ENCODE measurements around the gene DCDC2C. TPM values are rescaled to one million over a fixed set of nuclear protein-coding genes. Genes with fewer than 3 reads are reported as not detected.

DCDC2C gene
- total RNA-seq, 2 donors from 2014 or later: not detected

DNA sequence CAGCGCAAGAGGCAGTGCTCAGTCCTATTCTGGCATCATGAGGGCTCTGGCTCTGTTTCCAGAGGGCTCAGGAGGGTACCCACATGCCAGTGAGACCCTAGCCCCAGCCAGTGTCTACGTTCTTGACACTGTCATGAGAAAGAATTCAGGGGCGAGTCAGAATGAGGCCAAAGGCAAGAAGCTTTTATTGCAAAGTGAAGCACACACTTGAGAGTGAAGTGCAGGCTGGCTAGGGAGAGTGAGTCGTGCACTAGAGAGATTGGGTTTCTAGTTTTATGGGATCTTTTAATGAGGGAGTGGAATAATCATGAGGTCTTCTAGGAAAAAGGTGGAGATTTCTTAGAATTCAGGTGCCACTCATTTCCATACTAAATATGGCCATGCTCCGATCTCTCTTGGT is 164.1 kb downstream of the DCDC2C start:
- Histone ChIP-seq H3K4me1 (ENCODE audit: control insufficient read depth, insufficient read depth, low read length) (peaks cover 4% of the 10 kb centered on the region), H3K9me3 (ENCODE audit: control insufficient read depth, low read length) (peaks cover 18% of the 10 kb centered on the region), H3K9ac (ENCODE audit: extremely low read depth, low read length, poor library complexity, severe bottlenecking) (no peak overlapping the region), H3K27ac (ENCODE audit: low read depth, low read length) (no peak overlapping the region), H3K4me3 (ENCODE audit: low read length) (no peak overlapping the region), H3K27me3 (ENCODE audit: control insufficient read depth, insufficient read depth, low read length, poor library complexity, severe bottlenecking) (no peaks in the 10 kb centered on the region), H3K36me3 (ENCODE audit: control insufficient read depth, insufficient read depth, low read length) (no peaks in the 10 kb centered on the region)
- 91 to 93% methylated on average over 4 to 5 of the region's 5 CpGs for WGBS, 2 experiments (ENCODE audit: insufficient coverage in 1 of 2, insufficient read length in 1 of 2)
- TF ChIP-seq, protein P1, sequence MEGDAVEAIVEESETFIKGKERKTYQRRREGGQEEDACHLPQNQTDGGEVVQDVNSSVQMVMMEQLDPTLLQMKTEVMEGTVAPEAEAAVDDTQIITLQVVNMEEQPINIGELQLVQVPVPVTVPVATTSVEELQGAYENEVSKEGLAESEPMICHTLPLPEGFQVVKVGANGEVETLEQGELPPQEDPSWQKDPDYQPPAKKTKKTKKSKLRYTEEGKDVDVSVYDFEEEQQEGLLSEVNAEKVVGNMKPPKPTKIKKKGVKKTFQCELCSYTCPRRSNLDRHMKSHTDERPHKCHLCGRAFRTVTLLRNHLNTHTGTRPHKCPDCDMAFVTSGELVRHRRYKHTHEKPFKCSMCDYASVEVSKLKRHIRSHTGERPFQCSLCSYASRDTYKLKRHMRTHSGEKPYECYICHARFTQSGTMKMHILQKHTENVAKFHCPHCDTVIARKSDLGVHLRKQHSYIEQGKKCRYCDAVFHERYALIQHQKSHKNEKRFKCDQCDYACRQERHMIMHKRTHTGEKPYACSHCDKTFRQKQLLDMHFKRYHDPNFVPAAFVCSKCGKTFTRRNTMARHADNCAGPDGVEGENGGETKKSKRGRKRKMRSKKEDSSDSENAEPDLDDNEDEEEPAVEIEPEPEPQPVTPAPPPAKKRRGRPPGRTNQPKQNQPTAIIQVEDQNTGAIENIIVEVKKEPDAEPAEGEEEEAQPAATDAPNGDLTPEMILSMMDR (conservative IDR thresholded peaks at IDR 0.05): no peak
- DNase-seq: no peak
- Mint-ChIP-seq H3K4me1 (no peaks in the 10 kb centered on the region), H3K27me3 (ENCODE audit: insufficient read depth) (no peaks in the 10 kb centered on the region), H3K36me3 (ENCODE audit: low read depth) (peaks cover 3% of the 10 kb centered on the region), H3K27ac (no peak overlapping the region), H3K9me3 (peaks cover 28% of the 10 kb centered on the region), H3K4me3 (no peak overlapping the region)

DNA sequence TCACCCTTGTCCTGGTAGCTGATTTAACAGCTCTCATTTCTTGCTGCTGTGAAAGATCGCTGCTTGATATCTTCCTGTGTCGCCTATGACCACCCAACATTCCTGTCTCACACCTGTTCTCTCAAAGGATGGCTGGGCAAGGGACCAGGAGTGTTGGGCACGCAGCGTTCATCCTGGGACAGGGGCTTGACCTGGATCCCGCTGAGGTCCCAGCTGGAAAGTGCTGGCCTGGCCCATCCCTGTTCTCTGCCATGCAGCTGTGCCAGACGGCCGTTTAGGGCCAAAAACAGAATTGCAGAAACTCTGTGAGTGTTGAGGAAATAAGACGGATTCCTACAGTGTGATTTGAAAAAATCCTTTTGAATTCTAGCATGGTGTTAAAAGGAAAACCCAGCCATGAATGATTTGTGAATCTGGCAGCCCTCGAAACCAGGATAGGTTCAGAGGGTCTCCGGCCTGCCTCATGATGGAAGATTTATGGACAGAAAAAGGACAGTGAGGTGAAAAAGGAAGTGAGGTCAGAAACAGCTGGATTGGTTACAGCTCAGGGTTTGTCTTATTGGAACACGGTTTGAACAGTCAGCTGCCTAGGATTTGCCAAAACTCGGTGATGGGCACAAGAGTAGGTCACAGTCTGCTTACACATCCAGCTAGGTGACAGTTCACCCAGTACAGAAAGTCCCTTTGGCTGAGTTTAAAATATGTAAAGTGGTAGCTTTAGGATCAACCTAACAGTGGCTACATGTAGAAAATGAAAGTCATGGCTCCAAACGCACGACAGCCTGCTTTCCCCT is 164.8 kb downstream of the DCDC2C start:
- Mint-ChIP-seq H3K27me3 (ENCODE audit: insufficient read depth) (no peaks in the 10 kb centered on the region), H3K36me3 (ENCODE audit: low read depth) (peaks cover 3% of the 10 kb centered on the region), H3K27ac (no peak overlapping the region), H3K4me3 (no peak overlapping the region), H3K9me3 (peaks cover 34% of the 10 kb centered on the region), H3K4me1 (peaks cover 6% of the 10 kb centered on the region)
- 90 to 95% methylated on average over 11 to 13 of the region's 14 CpGs for WGBS, 2 experiments (ENCODE audit: insufficient coverage in 1 of 2, insufficient read length in 1 of 2)
- Histone ChIP-seq H3K27me3 (ENCODE audit: control insufficient read depth, insufficient read depth, low read length, poor library complexity, severe bottlenecking) (no peaks in the 10 kb centered on the region), H3K9me3 (ENCODE audit: control insufficient read depth, low read length) (peaks cover 20% of the 10 kb centered on the region), H3K36me3 (ENCODE audit: control insufficient read depth, insufficient read depth, low read length) (no peaks in the 10 kb centered on the region), H3K4me1 (ENCODE audit: control insufficient read depth, insufficient read depth, low read length) (peaks cover 11% of the 10 kb centered on the region), H3K27ac (ENCODE audit: low read depth, low read length) (no peak overlapping the region), H3K4me3 (ENCODE audit: low read length) (no peak overlapping the region), H3K9ac (ENCODE audit: extremely low read depth, low read length, poor library complexity, severe bottlenecking) (no peak overlapping the region)
- TF ChIP-seq, protein P1 (conservative IDR thresholded peaks at IDR 0.05): no peak
- DNase-seq: no peak

DNA sequence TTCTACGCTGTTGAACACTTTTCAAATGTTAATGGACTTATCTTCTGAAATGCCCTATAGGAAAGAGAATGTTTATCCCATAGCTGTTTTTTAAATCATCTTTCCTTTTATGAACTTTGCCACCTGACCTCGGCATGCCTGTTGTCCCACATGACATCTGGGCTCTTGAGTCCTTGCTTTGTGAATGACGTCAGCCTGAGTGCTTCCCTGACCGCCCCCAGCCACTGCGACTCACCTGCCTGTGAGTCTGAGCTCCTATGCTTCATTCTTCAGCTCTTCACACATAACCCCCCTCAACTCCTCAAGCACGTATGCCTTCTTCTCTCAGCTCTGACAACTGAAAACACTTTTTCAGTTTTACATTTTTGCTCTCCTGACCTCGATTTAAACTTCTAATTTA is 166.8 kb downstream of the DCDC2C start:
- Mint-ChIP-seq H3K27me3 (ENCODE audit: insufficient read depth) (no peaks in the 10 kb centered on the region), H3K27ac (no peak overlapping the region), H3K9me3 (peaks cover 34% of the 10 kb centered on the region), H3K4me1 (peaks cover 18% of the 10 kb centered on the region), H3K36me3 (ENCODE audit: low read depth) (peaks cover 3% of the 10 kb centered on the region), H3K4me3 (no peak overlapping the region)
- no peak for DNase-seq
- Histone ChIP-seq H3K36me3 (ENCODE audit: control insufficient read depth, insufficient read depth, low read length) (no peaks in the 10 kb centered on the region), H3K4me1 (ENCODE audit: control insufficient read depth, insufficient read depth, low read length) (peaks cover 15% of the 10 kb centered on the region), H3K4me3 (ENCODE audit: low read length) (no peak overlapping the region), H3K27me3 (ENCODE audit: control insufficient read depth, insufficient read depth, low read length, poor library complexity, severe bottlenecking) (no peaks in the 10 kb centered on the region), H3K27ac (ENCODE audit: low read depth, low read length) (no peak overlapping the region), H3K9me3 (ENCODE audit: control insufficient read depth, low read length) (peaks cover 20% of the 10 kb centered on the region), H3K9ac (ENCODE audit: extremely low read depth, low read length, poor library complexity, severe bottlenecking) (no peak overlapping the region)
- TF ChIP-seq, protein P1 (conservative IDR thresholded peaks at IDR 0.05): no peak
- WGBS, 2 experiments (ENCODE audit: insufficient coverage in 1 of 2, insufficient read length in 1 of 2): 82 to 86% methylated on average over 5 to 7 of the region's 7 CpGs
